Erythroblast (primary cell): Measurements from ENCODE around the gene NLRP6.

Experiments used
- GATA1 ChIP-seq: IDR thresholded peaks from 2 replicates; pipeline ENCODE4 v1.6.1; 2011; ENCODE audit warnings: low read depth, mild to moderate bottlenecking, control low read depth, low read length, moderate library complexity
- POLR2A ChIP-seq: IDR thresholded peaks from 2 replicates; pipeline ENCODE4 v1.6.1; 2011; ENCODE audit warnings: mild to moderate bottlenecking, low read length

GRCh38 chr11:235997-236773 lies 42.0 kb upstream of the NLRP6 start, which contains the start of gene SIRT3:
- TF ChIP-seq POLR2A (peak; percentile 75), GATA1 (no peak)
